ENCODE results near the gene TSHZ2. TPM values are rescaled to one million over a fixed set of nuclear protein-coding genes. Genes with fewer than 3 reads are reported as not detected.

The TSHZ2 gene
- total RNA-seq, 1 experiment from 2014 or later = 0.07 TPM

DNA sequence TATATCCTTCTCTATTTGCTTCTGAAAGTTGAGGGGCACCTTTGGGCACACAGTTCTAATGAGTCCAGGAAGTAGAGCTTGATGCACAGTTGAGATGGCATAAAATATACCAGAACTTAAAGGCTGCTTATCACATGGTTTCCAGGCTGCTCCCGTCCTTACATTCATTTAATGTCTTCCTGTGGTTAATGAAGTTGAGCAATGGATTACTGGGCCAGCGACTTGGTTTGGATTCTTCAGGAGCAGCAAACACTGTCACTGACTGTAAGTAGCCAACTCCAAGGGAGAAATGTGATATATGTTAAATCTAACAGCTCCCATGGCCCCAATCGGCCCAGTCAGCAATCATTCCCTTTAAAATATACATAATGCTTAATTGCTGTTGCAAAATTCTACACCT, 9.0 kb upstream of the TSHZ2 start:
- H3K9me3 ChIP-seq (ENCODE audit: control insufficient read depth, low read depth, low read length) = no peaks in the 10 kb centered on the region
- H3K79me1 ChIP-seq (ENCODE audit: insufficient read depth, low read depth, low read length, poor library complexity, severe bottlenecking) = no peaks in the 10 kb centered on the region
- Mint-ChIP-seq H3K27me3 (ENCODE audit: low read depth) (no peaks in the 10 kb centered on the region; the same call in 1 of the 2 replicates), H3K36me3 (ENCODE audit: insufficient read depth in 1 of 3, low read depth in 3 of 3) (no peaks in the 10 kb centered on the region), H3K4me3 (no peak overlapping the region), H3K4me1 (peaks cover 7 to 8% of the 10 kb centered on the region in 2 experiments; a peak in 3 of 4 replicates), H3K27ac (no peak overlapping the region), H3K9me3 (no peaks in the 10 kb centered on the region)
- H4K91ac ChIP-seq (ENCODE audit: insufficient read length, low read depth, low read length) = no peak overlapping the region
- H3K4me2 ChIP-seq (ENCODE audit: insufficient read depth, insufficient read length, low read length) = no peak overlapping the region
- H3K9ac ChIP-seq (ENCODE audit: extremely low read depth, insufficient read length, low read length) = no peak overlapping the region
- no peak overlapping the region for H3T11ph ChIP-seq (ENCODE audit: low read length)
- no peaks in the 10 kb centered on the region for H3K4me1 ChIP-seq (ENCODE audit: insufficient read depth, low read length)
- no peak overlapping the region for H2BK15ac ChIP-seq (ENCODE audit: low read depth, low read length)
- H2BK5ac ChIP-seq (ENCODE audit: insufficient read length, low read length) = no peak overlapping the region
- H3K79me2 ChIP-seq (ENCODE audit: insufficient read depth, low read length) = no peaks in the 10 kb centered on the region
- H3K14ac ChIP-seq (ENCODE audit: insufficient read depth, low read length) = no peak overlapping the region
- no peak overlapping the region for H3K18ac ChIP-seq (ENCODE audit: insufficient read length, low read depth, low read length)
- WGBS (ENCODE audit: extremely low coverage, insufficient read length, low lambda C conversion rate) = no CpG with 5 or more reads among the region's 3 CpGs
- no peaks in the 10 kb centered on the region for H3K23me2 ChIP-seq (ENCODE audit: insufficient read length, low read depth, low read length, poor library complexity, severe bottlenecking)
- no peak overlapping the region for H3K23ac ChIP-seq (ENCODE audit: insufficient read length, low read depth, low read length)
- no peak overlapping the region for H2AK5ac ChIP-seq (ENCODE audit: insufficient read length, low read length)
- no peaks in the 10 kb centered on the region for H3K27me3 ChIP-seq (ENCODE audit: insufficient read depth, low read length)
- H3K4ac ChIP-seq (ENCODE audit: low read depth, low read length) = no peak overlapping the region
- H3K56ac ChIP-seq (ENCODE audit: insufficient read length, low read depth, low read length) = no peak overlapping the region
- no peak overlapping the region for H2BK20ac ChIP-seq (ENCODE audit: low read depth, low read length, poor library complexity, severe bottlenecking)
- no peak for DNase-seq
- TF ChIP-seq, protein P1, sequence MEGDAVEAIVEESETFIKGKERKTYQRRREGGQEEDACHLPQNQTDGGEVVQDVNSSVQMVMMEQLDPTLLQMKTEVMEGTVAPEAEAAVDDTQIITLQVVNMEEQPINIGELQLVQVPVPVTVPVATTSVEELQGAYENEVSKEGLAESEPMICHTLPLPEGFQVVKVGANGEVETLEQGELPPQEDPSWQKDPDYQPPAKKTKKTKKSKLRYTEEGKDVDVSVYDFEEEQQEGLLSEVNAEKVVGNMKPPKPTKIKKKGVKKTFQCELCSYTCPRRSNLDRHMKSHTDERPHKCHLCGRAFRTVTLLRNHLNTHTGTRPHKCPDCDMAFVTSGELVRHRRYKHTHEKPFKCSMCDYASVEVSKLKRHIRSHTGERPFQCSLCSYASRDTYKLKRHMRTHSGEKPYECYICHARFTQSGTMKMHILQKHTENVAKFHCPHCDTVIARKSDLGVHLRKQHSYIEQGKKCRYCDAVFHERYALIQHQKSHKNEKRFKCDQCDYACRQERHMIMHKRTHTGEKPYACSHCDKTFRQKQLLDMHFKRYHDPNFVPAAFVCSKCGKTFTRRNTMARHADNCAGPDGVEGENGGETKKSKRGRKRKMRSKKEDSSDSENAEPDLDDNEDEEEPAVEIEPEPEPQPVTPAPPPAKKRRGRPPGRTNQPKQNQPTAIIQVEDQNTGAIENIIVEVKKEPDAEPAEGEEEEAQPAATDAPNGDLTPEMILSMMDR (conservative IDR thresholded peaks at IDR 0.05) = no peak
- no peak overlapping the region for H4K8ac ChIP-seq (replicated peaks; ENCODE audit: insufficient read length, low read depth, low read length)
- H4K5ac ChIP-seq (ENCODE audit: insufficient read length, low read depth, low read length) = no peak overlapping the region
- H2BK12ac ChIP-seq (ENCODE audit: insufficient read length, low read depth, low read length) = no peak overlapping the region
- H3K27ac ChIP-seq (ENCODE audit: insufficient read length, low read depth, low read length) = no peak overlapping the region
- H2AFZ ChIP-seq (ENCODE audit: low read length) = no peak overlapping the region
- H4K20me1 ChIP-seq (ENCODE audit: control insufficient read depth, insufficient read depth, insufficient read length) = no peaks in the 10 kb centered on the region
- H2BK120ac ChIP-seq (ENCODE audit: low read depth, low read length, poor library complexity, severe bottlenecking) = no peak overlapping the region

All from H9 (cell line).